Spleen (tissue), 11 donors: ENCODE data around the gene TENM3. TPM values are rescaled to one million over a fixed set of nuclear protein-coding genes. Genes with fewer than 3 reads are reported as not detected.
"Not testable (repeated sequence)": the region's sequence is repeated elsewhere in the genome, so short reads cannot be mapped to it uniquely, and the experiment has no call there.

Experiments
- DNase-seq: peaks from one replicate; pipeline ENCODE4 v3.0.0-alpha.2; 2020
- H3K27ac ChIP-seq, 8 donors: fragments of 200-600 bp; sonication (generic) in 7 of 8; 1 replicate in 4 of 8; 2 replicates in 4 of 8; pipeline versions ENCODE4 v1.5.0 to v1.8.0; 2016 to 2021; ENCODE audit warnings: inconsistent platforms in 4 of 8, mild to moderate bottlenecking in 4 of 8, moderate library complexity in 1 of 8
- H3K27me3 ChIP-seq, 7 donors: fragments of 200-600 bp; sonication (generic) in 6 of 7; replicated peaks in 1 of 7; 1 replicate in 4 of 7; 2 replicates in 3 of 7; pipeline versions ENCODE4 v1.5.0 to v1.8.0; 2016 to 2021; ENCODE audit warnings: inconsistent platforms in 3 of 7, mild to moderate bottlenecking in 1 of 7
- H3K36me3 ChIP-seq, 6 donors: fragments of 200-600 bp; sonication (generic) in 5 of 6; 1 replicate in 4 of 6; 2 replicates in 2 of 6; pipeline versions ENCODE4 v1.5.0 to v1.8.0; 2016 to 2021; ENCODE audit warnings: inconsistent platforms in 2 of 6
- H3K4me1 ChIP-seq, 6 donors: fragments of 200-600 bp; sonication (generic) in 5 of 6; 1 replicate in 3 of 6; 2 replicates in 3 of 6; pipeline versions ENCODE4 v1.5.0 to v1.8.0; 2016 to 2021; ENCODE audit warnings: inconsistent platforms in 3 of 6
- H3K4me3 ChIP-seq, 8 donors: fragments of 200-600 bp; sonication (generic) in 7 of 8; 1 replicate in 4 of 8; 2 replicates in 4 of 8; pipeline versions ENCODE4 v1.5.0 to v1.8.0; 2016 to 2021; ENCODE audit warnings: inconsistent platforms in 4 of 8, mild to moderate bottlenecking in 4 of 8, moderate library complexity in 2 of 8
- H3K9me3 ChIP-seq, 8 donors: fragments of 200-600 bp; sonication (generic) in 7 of 8; 1 replicate in 4 of 8; 2 replicates in 4 of 8; pipeline versions ENCODE4 v1.5.0 to v1.8.0; 2016 to 2021; ENCODE audit warnings: inconsistent platforms in 4 of 8
- POLR2A ChIP-seq, 3 donors: fragments of 450-650 bp; IDR thresholded peaks; one replicate each; pipeline ENCODE4 v1.5.1; 2017; ENCODE audit warnings: antibody characterized with exemption in 3 of 3, mild to moderate bottlenecking in 1 of 3
- POLR2AphosphoS5 ChIP-seq, 3 donors: sonication (generic); formaldehyde crosslinking; IDR thresholded peaks; one replicate each; pipeline ENCODE4 v1.5.1; 2017; ENCODE audit warnings: antibody characterized with exemption in 3 of 3
- WGBS, 5 donors: extraction: QIAGEN DNeasy Blood & Tissue Kit in 3 of 5; methylation state at CpG; one replicate each; pipeline versions ENCODE4 v1.1.5 to v1.1.7; 2013 to 2018; 5-methylcytosine and 5-hydroxymethylcytosine counted together
- intact Hi-C: fragments of 100-400 bp; cut with DNase I; formaldehyde crosslinking; loops from one replicate; pipeline ENCODE4 v1.15.0; 2023; ENCODE audit warnings: low total_unique reads
- polyA plus RNA-seq, 3 donors: library from polyadenylated mRNA; stranded (reverse); fragments of 200-250 nt; gene quantifications; one replicate each; pipeline ENCODE4 v1.2.1, GENCODE V29; 2013
- total RNA-seq, 7 donors: library from RNA; depleted of rRNA in 3 of 7; stranded (reverse); fragments of >200 nt in 3 of 7; fragmentation: NEBNext Ultra II Directional in 4 of 7; extraction: Animal tissue kit (Norgen Biotek cat#: 25700) in 4 of 7; gene quantifications; one replicate each; pipeline versions ENCODE4 v1.1.0 to v1.2.1, GENCODE V29; 2016 to 2021
- TF ChIP-seq, protein P1 (sequence below), 11 experiments: fragments of 200-600 bp in 7 of 11; fragments of 450-650 bp in 4 of 11; sonication (generic) in 4 of 11; IDR thresholded peaks in 8 of 11; conservative IDR thresholded peaks in 3 of 11; 1 replicate in 7 of 11; 2 replicates in 4 of 11; pipeline versions ENCODE4 v1.4.0 to v1.8.0; 2016 to 2021; ENCODE audit warnings: antibody characterized with exemption in 11 of 11, inconsistent platforms in 4 of 11, mild to moderate bottlenecking in 1 of 11
- donor health status: healthy with polysubstance abuse.
- donor health status: DM: no; HTN: no; CAD: no; lungs with moderate emphysema.
- donor health status: DM: no; HTN: no; CAD: no.
- donor health status: Bipolar disorder and iron deficiency.
- donor health status: healthy.
- donor health status: DM: no; HTN: no; CAD: no.
- donor health status: DM: yes; HTN: yes; CAD: no.

The TENM3 gene
- total and polyA plus RNA-seq, 10 donors = 0.37 to 45.6 (median 17.7) TPM

DNA sequence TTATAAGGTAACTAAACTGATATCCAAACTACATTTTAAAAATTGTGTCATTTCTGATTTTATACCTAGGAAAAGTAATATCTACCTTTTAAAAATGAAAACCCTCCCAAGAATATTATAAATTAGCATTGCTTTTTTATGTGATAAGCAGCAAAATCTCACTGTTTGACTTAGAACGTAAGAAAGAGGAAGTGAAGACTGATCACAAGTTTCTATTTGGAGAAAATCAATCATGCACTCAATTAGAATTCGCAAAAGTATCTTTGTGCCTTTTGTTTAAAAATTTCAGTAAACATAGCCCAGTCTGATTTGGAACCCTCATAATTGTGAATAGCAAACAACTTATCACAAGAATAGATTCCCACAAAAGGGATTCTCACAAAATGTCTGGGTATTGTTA, 142.7 kb downstream of the TENM3 start:
- no peaks in the 10 kb centered on the region for H3K4me1 ChIP-seq
- H3K9me3 ChIP-seq = peaks cover 0 to 5% (median 0%) of the 10 kb centered on the region in 8 donors
- no peak for DNase-seq
- H3K36me3 ChIP-seq = no peaks in the 10 kb centered on the region
- intact Hi-C loops = no loop called here
- WGBS, 5 donors = 29 to 47% (median 43%) methylated on average over 2 of the region's 2 CpGs
- no peak overlapping the region for H3K27ac ChIP-seq
- TF ChIP-seq, protein P1, sequence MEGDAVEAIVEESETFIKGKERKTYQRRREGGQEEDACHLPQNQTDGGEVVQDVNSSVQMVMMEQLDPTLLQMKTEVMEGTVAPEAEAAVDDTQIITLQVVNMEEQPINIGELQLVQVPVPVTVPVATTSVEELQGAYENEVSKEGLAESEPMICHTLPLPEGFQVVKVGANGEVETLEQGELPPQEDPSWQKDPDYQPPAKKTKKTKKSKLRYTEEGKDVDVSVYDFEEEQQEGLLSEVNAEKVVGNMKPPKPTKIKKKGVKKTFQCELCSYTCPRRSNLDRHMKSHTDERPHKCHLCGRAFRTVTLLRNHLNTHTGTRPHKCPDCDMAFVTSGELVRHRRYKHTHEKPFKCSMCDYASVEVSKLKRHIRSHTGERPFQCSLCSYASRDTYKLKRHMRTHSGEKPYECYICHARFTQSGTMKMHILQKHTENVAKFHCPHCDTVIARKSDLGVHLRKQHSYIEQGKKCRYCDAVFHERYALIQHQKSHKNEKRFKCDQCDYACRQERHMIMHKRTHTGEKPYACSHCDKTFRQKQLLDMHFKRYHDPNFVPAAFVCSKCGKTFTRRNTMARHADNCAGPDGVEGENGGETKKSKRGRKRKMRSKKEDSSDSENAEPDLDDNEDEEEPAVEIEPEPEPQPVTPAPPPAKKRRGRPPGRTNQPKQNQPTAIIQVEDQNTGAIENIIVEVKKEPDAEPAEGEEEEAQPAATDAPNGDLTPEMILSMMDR (IDR thresholded peaks at IDR 0.05 in 8 of 11, conservative IDR thresholded peaks at IDR 0.05 in 3 of 11) = no peak
- no peak for TF ChIP-seq POLR2A (IDR thresholded peaks at IDR 0.05)
- no peak for TF ChIP-seq POLR2AphosphoS5 (IDR thresholded peaks at IDR 0.05)
- H3K27me3 ChIP-seq = no peaks in the 10 kb centered on the region
- H3K4me3 ChIP-seq = no peak overlapping the region

DNA sequence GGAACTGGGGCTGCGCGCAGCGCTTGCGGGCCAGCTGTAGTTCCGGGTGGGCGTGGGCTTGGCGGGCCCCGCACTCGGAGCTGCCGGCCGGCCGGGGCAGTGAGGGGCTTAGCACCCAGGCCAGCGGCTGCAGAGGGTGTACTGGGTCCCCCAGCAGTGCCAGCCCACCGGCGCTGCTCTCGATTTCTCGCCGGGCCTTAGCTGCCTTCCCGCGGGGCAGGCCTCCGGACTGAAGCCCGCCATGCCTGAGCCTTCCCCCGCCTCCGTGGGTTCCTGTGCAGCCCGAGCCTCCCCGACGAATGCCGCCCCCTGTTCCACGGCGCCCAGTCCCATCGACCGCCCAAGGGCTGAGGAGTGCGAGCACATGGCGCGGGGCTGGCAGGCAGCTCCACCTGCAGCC, 143.4 kb downstream of the TENM3 start:
- H3K27ac ChIP-seq, H3K4me1 ChIP-seq, DNase-seq, intact Hi-C loops, H3K27me3 ChIP-seq, H3K36me3 ChIP-seq, H3K4me3 ChIP-seq, H3K9me3 ChIP-seq: not testable (repeated sequence)
- 95 to 99% (median 97%) methylated on average over 19 to 35 of the region's 35 CpGs for WGBS, 5 donors

DNA sequence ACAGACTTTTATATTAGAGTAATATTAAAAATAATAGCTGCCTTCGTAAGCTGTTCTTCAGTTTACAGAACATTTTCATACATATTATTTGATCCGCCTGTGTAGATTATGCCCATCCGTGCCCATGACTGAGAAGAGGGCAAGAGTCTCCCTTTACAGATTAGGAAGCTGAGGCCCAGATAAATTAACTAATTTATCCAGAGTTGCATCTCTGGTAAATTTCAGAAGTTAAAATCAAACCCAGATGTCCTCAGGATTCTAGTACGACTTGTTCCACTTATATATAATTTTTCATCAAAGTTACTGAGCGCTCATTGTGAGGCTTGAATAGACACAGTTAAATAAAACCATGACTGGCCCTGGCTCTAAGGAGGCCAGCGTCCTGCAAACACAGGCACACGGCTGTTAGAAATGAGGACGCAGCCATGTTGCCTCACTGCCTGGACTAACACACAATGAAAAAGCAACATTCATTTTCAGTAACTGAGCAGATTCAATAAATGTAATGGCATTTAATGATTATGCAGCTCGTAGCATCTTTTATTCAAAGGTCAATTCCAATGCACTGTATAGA, 148.0 kb downstream of the TENM3 start:
- DNase-seq = no peak
- Histone ChIP-seq H3K27me3 (peaks cover 0 to 3% (median 0%) of the 10 kb centered on the region in 7 donors), H3K4me1 (no peaks in the 10 kb centered on the region), H3K9me3 (peaks cover 0 to 5% (median 0%) of the 10 kb centered on the region in 8 donors), H3K27ac (no peak overlapping the region), H3K36me3 (no peaks in the 10 kb centered on the region), H3K4me3 (no peak overlapping the region)
- intact Hi-C loops = no loop called here
- no peak for TF ChIP-seq POLR2AphosphoS5 (IDR thresholded peaks at IDR 0.05)
- no peak for TF ChIP-seq POLR2A (IDR thresholded peaks at IDR 0.05)
- TF ChIP-seq, protein P1 (IDR thresholded peaks at IDR 0.05 in 8 of 11, conservative IDR thresholded peaks at IDR 0.05 in 3 of 11) = no peak
- WGBS, 5 donors = 86 to 92% (median 90%) methylated on average over 9 of the region's 9 CpGs

DNA sequence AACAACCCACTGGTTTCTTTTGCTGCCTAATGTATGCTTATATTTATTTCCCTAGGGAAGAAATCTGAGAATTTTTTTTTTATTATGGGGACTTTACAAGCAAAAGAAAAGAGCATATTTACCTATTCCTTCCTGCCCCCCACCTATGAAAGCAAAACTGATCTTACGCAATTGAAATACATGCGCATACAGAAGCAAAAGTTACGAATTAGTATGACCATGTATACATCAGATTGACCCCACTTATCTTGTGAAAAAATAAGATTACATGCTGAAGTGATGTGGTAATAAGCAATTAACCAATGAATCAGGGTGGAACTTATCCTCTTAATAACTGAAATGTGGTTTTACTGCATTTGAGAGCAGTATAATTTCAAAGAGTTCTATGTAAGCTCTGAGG, 151.0 kb downstream of the TENM3 start:
- Histone ChIP-seq H3K9me3 (no peaks in the 10 kb centered on the region), H3K27ac (no peak overlapping the region), H3K27me3 (peaks cover 0 to 3% (median 0%) of the 10 kb centered on the region in 7 donors), H3K4me3 (no peak overlapping the region), H3K36me3 (no peaks in the 10 kb centered on the region), H3K4me1 (no peaks in the 10 kb centered on the region)
- TF ChIP-seq POLR2AphosphoS5 (IDR thresholded peaks at IDR 0.05) (no peak), POLR2A (IDR thresholded peaks at IDR 0.05) (no peak)
- TF ChIP-seq, protein P1 (IDR thresholded peaks at IDR 0.05 in 8 of 11, conservative IDR thresholded peaks at IDR 0.05 in 3 of 11) = no peak
- intact Hi-C loops = no loop called here
- 77 to 94% (median 89%) methylated on average over 3 of the region's 3 CpGs for WGBS, 5 donors
- no peak for DNase-seq

- Histone ChIP-seq H3K36me3 (no peaks in the 10 kb centered on the region), H3K4me1 (no peaks in the 10 kb centered on the region), H3K4me3 (no peak overlapping the region), H3K9me3 (no peaks in the 10 kb centered on the region), H3K27ac (no peak overlapping the region), H3K27me3 (peaks cover 0 to 2% (median 0%) of the 10 kb centered on the region in 7 donors)
- DNase-seq = no peak
- 69 to 88% (median 79%) methylated on average over 1 of the region's 1 CpG for WGBS, 5 donors
- TF ChIP-seq POLR2AphosphoS5 (IDR thresholded peaks at IDR 0.05) (no peak), POLR2A (IDR thresholded peaks at IDR 0.05) (no peak)
- TF ChIP-seq, protein P1 (IDR thresholded peaks at IDR 0.05 in 8 of 11, conservative IDR thresholded peaks at IDR 0.05 in 3 of 11) = no peak
- intact Hi-C loops = no loop called here
Observed at GRCh38 chr4:182400081-182400480, 156.9 kb downstream of the TENM3 start.
